GM12878 (cell line): ENCODE data around the gene HTRA2. TPM values are rescaled to one million over a fixed set of nuclear protein-coding genes. Genes with fewer than 3 reads are reported as not detected.

Source experiments
- ATAC-seq: fragments of 200-7000 bp; cut with Tn5 transposase; 3 replicates; pipeline ENCODE4 v1.9.1; 2020; ENCODE audit warnings: mild to moderate bottlenecking, moderate library complexity
- BruUV-seq: library from RNA; stranded (reverse); fragments of 400-500 nt; replicated peaks from 2 replicates; lab custom pipeline; 2021; lab: Mats Ljungman, UMichigan
- CTCF ChIA-PET: fragments of 300-600 bp; sonication (Branson Sonifier 250); formaldehyde crosslinking; extraction: SDS; loops from one replicate; lab custom pipeline; 2021; ENCODE audit warnings: inconsistent platforms; lab: Yijun Ruan, JAX
- POLR2A ChIA-PET: fragments of 350-600 bp; formaldehyde crosslinking; extraction: SDS; loops from one replicate; lab custom pipeline; 2021; ENCODE audit warnings: inconsistent platforms; lab: Charles Lee
- RAD21 ChIA-PET: fragments of 300-600 bp; sonication (Branson Sonifier 250); formaldehyde crosslinking; loops from one replicate; lab custom pipeline; 2023; ENCODE audit warnings: antibody characterized with exemption; ENCODE audit not compliant: unreplicated experiment; lab: Charles Lee
- SMC1A ChIA-PET: fragments of 300-600 bp; sonication (Branson Sonifier 250); formaldehyde crosslinking; loops from one replicate; lab custom pipeline; 2023; ENCODE audit not compliant: unreplicated experiment, uncharacterized antibody; lab: Charles Lee
- DNase-seq: peaks from one replicate; pipeline ENCODE4 v3.0.0-alpha.2; 2011; ENCODE audit warnings: low read depth, low spot score
- FAIRE-seq: peaks from 3 replicates; lab custom pipeline; 2011; peaks lifted over from hg19 to GRCh38; lab: Jason Lieb, UNC
- H2AFZ ChIP-seq: 2 replicates; pipeline ENCODE4 v1.6.0; 2011; ENCODE audit warnings: low read depth, low read length, control low read depth; ENCODE audit not compliant: control insufficient read depth
- H3K27ac ChIP-seq: 2 replicates; pipeline ENCODE4 v1.5.1; 2011; ENCODE audit warnings: control low read depth; ENCODE audit not compliant: control insufficient read depth, insufficient read depth
- H3K27me3 ChIP-seq, 2 experiments: replicated peaks in 1 of 2; 2 replicates each; pipeline versions ENCODE4 v1.6.0 to v1.6.1; 2011; ENCODE audit warnings: low read length in 1 of 2; ENCODE audit not compliant: control insufficient read depth in 2 of 2, insufficient read depth in 2 of 2
- H3K36me3 ChIP-seq, 2 experiments: 2 replicates each; pipeline ENCODE4 v1.5.1; 2011; ENCODE audit warnings: low read length in 1 of 2; ENCODE audit not compliant: control insufficient read depth in 2 of 2, insufficient read depth in 2 of 2
- H3K4me1 ChIP-seq: 2 replicates; pipeline ENCODE4 v1.6.1; 2011; ENCODE audit warnings: mild to moderate bottlenecking, low read length, moderate library complexity, mixed read lengths; ENCODE audit not compliant: control insufficient read depth, insufficient read depth
- H3K4me2 ChIP-seq: 2 replicates; pipeline ENCODE4 v1.6.0; 2011; ENCODE audit warnings: control low read depth; ENCODE audit not compliant: control insufficient read depth, insufficient read depth
- H3K4me3 ChIP-seq: fragments of 200-600 bp; sonication (generic); 2 replicates; pipeline ENCODE4 v1.5.1; 2016
- H3K79me2 ChIP-seq: 2 replicates; pipeline ENCODE4 v1.6.0; 2011; ENCODE audit warnings: low read length; ENCODE audit not compliant: control insufficient read depth, insufficient read depth
- H3K9ac ChIP-seq: 2 replicates; pipeline ENCODE4 v1.8.0; 2011; ENCODE audit warnings: low read length, control low read depth, mixed read lengths; ENCODE audit not compliant: control insufficient read depth, insufficient read depth
- H3K9me3 ChIP-seq: replicated peaks from 3 replicates; pipeline ENCODE4 v1.5.1; 2011; ENCODE audit warnings: mild to moderate bottlenecking, low read length; ENCODE audit not compliant: control insufficient read depth, insufficient read depth
- H4K20me1 ChIP-seq: 2 replicates; pipeline ENCODE4 v1.6.0; 2011; ENCODE audit not compliant: control insufficient read depth, insufficient read depth
- EED ChIP-seq: sonication (generic); IDR thresholded peaks from 2 replicates; pipeline ENCODE4 v1.6.1; 2016; ENCODE audit warnings: antibody characterized with exemption, low read depth
- PRDM15 ChIP-seq: fragments of 450-650 bp; formaldehyde crosslinking; IDR thresholded peaks from 2 replicates; pipeline ENCODE4 v1.4.0; 2020; ENCODE audit warnings: mild to moderate bottlenecking, moderate library complexity
- ZNF274 ChIP-seq: IDR thresholded peaks from one replicate; pipeline ENCODE4 v1.8.0; 2011; ENCODE audit not compliant: insufficient read length, insufficient read depth
- ZNF687 ChIP-seq: fragments of 450-650 bp; IDR thresholded peaks from 2 replicates; pipeline ENCODE4 v1.6.1; 2017; ENCODE audit warnings: mild to moderate bottlenecking, moderate library complexity
- WGBS: methylation state at CpG from one replicate; pipeline ENCODE4 v1.1.6; 2016; ENCODE audit warnings: low lambda C conversion rate; ENCODE audit not compliant: insufficient replicate concordance, insufficient coverage; ENCODE audit errors: missing lambda C conversion rate; 5-methylcytosine and 5-hydroxymethylcytosine counted together
- in situ Hi-C: fragments of 300-500 bp; cut with MboI; formaldehyde crosslinking; loops from 9 replicates; pipeline ENCODE4 v1.14.3; 2018; ENCODE audit warnings: mixed read lengths
- intact Hi-C: fragments of 100-400 bp; cut with micrococcal nuclease; formaldehyde crosslinking; loops from one replicate; pipeline ENCODE4 v1.14.2; 2022; ENCODE audit not compliant: unreplicated experiment
- polyA plus RNA-seq, 11 experiments: library from polyadenylated mRNA; depleted of rRNA in 4 of 11; unstranded in 6 of 11; stranded (reverse) in 5 of 11; fragments of >200 nt; fragmentation: Nextera tagmentation in 4 of 11; fragmentation: Illumina TruSeq in 1 of 11; extraction: Ambion mirVana in 4 of 11; extraction: Trizol in 1 of 11; gene quantifications; 1 replicate in 1 of 11; 2 replicates in 10 of 11; pipeline versions ENCODE4 v1.2.1 to v1.2.3, GENCODE V29; 2011 to 2016; ENCODE audit warnings: inconsistent platforms in 2 of 11, missing spikeins in 2 of 11, low read depth in 1 of 11
- total RNA-seq, 4 experiments: library from RNA; depleted of rRNA in 3 of 4; stranded (reverse); fragments of >200 nt in 3 of 4; fragmentation: Illumina TruSeq in 1 of 4; extraction: Trizol in 1 of 4; gene quantifications; 2 replicates each; pipeline versions ENCODE4 v1.2.1 to v1.2.3, GENCODE V29; 2013 to 2021

HTRA2 gene
- total and polyA plus RNA-seq, 10 of the 15 experiments (the other 5 are each of a cell fraction or from before 2014, with no cell fraction given) = 42.3 to 73.9 (median 54.6) TPM

GRCh38 chr2:74562126-74562775 lies 32.5 kb downstream of the HTRA2 start:
- intact Hi-C loops (no loop called here), in situ Hi-C loops (no loop called here)
- Histone ChIP-seq H3K36me3 (peaks cover 0 to 5% of the 10 kb centered on the region in 2 experiments; a peak in 1 of 4 replicates), H3K4me1 (peaks cover 15% of the 10 kb centered on the region), H3K4me2 (no peak overlapping the region), H3K79me2 (no peaks in the 10 kb centered on the region), H3K27me3 (no peaks in the 10 kb centered on the region), H3K9me3 (no peaks in the 10 kb centered on the region), H4K20me1 (no peaks in the 10 kb centered on the region), H2AFZ (no peak overlapping the region), H3K9ac (no peak overlapping the region), H3K27ac (no peak overlapping the region), H3K4me3 (no peak overlapping the region)
- WGBS = 82% methylated on average over 7 of the region's 7 CpGs
- TF ChIP-seq EED (no peak), ZNF274 (no peak), ZNF687 (no peak), PRDM15 (no peak)
- no TSS peak for BruUV-seq
- ChIA-PET SMC1A (interaction anchor here (1.0 kb wide), 1 partner anchor 25 kb away, joined by 3 read pairs; no protein-coding TSS in a partner anchor), RAD21 (no interaction called here), POLR2A (no interaction called here), CTCF (no interaction called here)
- no peak for DNase-seq
- no peak for ATAC-seq
- no peak for FAIRE-seq
